Astrocyte (in vitro differentiated cells and primary cell): Measurements from ENCODE around the gene OR4K2.

Experiments used
- CTCF ChIP-seq: IDR thresholded peaks from 2 replicates; pipeline ENCODE4 v1.5.1; 2011; ENCODE audit warnings: low read depth, mild to moderate bottlenecking, inconsistent platforms, low read length, moderate library complexity; ENCODE audit not compliant: insufficient read depth
- EZH2 ChIP-seq: IDR thresholded peaks from 2 replicates; pipeline ENCODE4 v1.6.1; 2012; ENCODE audit warnings: mild to moderate bottlenecking, low read length, inconsistent platforms; ENCODE audit not compliant: insufficient read depth

GRCh38 chr14:19900999-19901398 lies 26.1 kb downstream of the OR4K2 start:
- TF ChIP-seq EZH2 (no peak), CTCF (no peak)
